Fibroblast of pulmonary artery (primary cell): ENCODE measurements around the gene LDAF1.
A peak's percentile ranks its signal among the peaks of the same experiment; 100 is the strongest.
"Not testable (repeated sequence)": the region's sequence is repeated elsewhere in the genome, so short reads cannot be mapped to it uniquely, and the experiment has no call there.

Experiments
- DNase-seq: peaks from one replicate; pipeline ENCODE4 v3.0.0-alpha.2; 2010; ENCODE audit warnings: low read depth
- H3K4me3 ChIP-seq: replicated peaks from 2 replicates; pipeline ENCODE4 v1.5.1; 2011; ENCODE audit warnings: low read depth, mild to moderate bottlenecking, control low read depth, low read length, moderate library complexity
- TF ChIP-seq, protein P1 (sequence below): IDR thresholded peaks from 2 replicates; pipeline ENCODE4 v1.5.1; 2011; ENCODE audit warnings: mild to moderate bottlenecking, control low read depth, low read length, inconsistent platforms; ENCODE audit errors: missing control alignments

LDAF1 gene

DNA sequence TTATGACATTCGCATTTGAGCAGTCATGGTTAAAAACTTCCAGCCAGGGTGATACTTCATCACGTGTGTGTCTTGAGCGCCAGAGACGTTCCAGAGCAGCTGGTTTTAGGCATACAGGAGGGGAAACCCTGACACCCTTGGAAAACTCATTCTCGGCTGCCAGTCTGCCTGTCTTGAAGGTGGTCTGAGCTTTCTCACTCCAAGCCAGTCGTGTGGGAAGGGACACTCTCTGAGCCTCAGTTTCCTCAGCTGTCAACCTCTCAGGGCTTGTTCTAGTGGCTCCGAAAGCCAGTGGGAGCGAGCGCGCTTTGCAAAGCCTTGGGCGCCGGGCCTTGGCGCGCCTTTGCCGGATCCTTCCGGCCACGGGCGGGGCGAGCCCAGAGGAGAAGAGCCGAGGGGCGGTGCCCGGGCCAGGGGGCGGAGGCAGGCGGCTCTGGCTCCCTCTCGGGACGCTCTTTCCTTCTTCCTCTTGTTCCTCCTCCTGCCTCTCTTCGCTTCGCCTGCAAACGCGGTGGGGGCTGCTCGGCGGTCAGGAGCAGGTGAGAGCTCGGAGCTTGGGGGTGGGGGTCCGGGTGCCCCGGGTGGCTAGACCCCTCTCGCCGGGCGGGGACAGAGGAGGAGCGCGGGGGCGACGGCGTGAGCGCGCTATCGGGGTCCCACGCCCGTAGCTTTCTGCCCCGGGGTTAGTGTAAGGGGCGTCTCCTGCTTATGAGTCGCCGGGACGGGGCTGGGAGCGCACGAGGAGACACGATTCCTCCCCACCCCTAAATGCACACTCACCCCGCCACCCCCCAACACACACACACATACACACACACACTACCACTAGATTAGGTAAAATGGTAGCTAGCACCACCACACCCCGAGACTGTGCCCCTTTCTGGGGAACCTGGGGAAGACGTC lies at the start of gene LDAF1:
TSS of gene LDAF1 (plus strand) at position 467 of the 903 bp plus-strand sequence. CDS start 2,509 bp downstream, outside the sequence.
- TF ChIP-seq, protein P1, sequence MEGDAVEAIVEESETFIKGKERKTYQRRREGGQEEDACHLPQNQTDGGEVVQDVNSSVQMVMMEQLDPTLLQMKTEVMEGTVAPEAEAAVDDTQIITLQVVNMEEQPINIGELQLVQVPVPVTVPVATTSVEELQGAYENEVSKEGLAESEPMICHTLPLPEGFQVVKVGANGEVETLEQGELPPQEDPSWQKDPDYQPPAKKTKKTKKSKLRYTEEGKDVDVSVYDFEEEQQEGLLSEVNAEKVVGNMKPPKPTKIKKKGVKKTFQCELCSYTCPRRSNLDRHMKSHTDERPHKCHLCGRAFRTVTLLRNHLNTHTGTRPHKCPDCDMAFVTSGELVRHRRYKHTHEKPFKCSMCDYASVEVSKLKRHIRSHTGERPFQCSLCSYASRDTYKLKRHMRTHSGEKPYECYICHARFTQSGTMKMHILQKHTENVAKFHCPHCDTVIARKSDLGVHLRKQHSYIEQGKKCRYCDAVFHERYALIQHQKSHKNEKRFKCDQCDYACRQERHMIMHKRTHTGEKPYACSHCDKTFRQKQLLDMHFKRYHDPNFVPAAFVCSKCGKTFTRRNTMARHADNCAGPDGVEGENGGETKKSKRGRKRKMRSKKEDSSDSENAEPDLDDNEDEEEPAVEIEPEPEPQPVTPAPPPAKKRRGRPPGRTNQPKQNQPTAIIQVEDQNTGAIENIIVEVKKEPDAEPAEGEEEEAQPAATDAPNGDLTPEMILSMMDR, result no peak
- peak; percentile 66 for DNase-seq
- H3K4me3 ChIP-seq, result peak within 1 kb of the TSS; percentile 77

DNA sequence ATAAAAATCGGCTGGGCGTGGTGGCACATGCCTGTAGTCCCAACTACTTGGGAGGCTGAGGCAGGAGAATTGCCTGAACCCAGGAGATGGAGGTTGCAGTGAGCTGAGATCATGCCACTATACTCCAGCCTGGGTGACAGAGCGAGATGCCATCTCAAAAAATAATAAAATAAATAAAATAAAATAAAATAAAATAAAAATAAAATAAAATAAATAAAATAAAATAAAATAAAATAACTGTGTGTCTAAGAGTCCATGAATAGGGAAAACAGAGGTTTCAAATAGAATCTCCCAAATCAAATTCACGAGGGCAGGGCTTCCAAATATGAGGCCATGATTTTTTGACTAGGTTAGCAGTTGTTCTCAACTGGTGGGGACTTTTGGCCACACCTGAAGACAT lies 42.9 kb upstream of the LDAF1 start:
- not testable (repeated sequence) for DNase-seq, H3K4me3 ChIP-seq

DNA sequence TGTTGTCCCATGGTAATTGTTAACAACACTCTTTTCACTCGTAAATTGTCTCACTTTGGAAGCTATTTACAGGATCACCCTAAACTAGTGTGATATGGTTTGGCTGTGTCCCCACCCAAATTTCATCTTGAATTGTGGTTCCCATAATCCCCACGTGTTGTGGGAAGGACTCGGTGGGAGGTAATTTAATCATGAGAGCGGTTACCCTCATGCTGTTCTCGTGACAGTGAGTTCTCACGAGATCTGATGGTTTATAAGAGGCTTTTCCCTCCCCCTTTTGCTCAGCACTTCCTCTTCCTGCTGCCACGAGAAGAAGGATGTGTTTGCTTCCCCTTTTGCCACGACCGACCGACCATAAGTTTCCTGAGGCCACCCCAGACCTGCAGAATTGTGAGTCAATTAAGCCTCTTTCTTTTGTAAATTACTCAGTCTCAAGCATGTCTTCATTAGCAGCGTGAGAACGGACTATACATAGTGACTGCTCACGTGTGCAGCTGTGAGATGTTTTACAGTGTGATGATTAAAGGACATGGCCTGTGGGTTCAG lies 42.3 kb upstream of the LDAF1 start:
- DNase-seq, result peak; percentile 24
- peak overlapping the region; percentile 17 for H3K4me3 ChIP-seq
- TF ChIP-seq, protein P1, result no peak

DNA sequence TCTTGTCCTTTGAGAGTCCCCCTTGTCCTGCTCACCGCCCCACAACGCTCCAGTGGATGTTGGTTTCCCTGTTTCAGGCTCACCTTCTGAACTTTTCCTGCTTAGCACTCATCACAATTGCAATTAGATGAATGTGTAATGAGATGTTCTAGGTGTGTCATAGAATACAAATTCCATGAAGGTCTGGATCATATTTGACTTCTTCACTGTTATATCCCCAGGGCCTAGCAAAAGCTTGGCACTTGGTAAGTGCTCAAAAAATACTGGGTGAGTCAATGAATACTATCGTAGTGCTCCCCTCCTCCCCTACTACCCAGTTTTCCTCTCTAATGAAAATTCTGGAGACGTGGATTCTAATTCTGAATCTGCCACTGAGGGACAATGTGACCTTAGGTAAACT lies 40.9 kb upstream of the LDAF1 start:
- no peak overlapping the region for H3K4me3 ChIP-seq
- TF ChIP-seq, protein P1, result no peak
- DNase-seq, result no peak

DNA sequence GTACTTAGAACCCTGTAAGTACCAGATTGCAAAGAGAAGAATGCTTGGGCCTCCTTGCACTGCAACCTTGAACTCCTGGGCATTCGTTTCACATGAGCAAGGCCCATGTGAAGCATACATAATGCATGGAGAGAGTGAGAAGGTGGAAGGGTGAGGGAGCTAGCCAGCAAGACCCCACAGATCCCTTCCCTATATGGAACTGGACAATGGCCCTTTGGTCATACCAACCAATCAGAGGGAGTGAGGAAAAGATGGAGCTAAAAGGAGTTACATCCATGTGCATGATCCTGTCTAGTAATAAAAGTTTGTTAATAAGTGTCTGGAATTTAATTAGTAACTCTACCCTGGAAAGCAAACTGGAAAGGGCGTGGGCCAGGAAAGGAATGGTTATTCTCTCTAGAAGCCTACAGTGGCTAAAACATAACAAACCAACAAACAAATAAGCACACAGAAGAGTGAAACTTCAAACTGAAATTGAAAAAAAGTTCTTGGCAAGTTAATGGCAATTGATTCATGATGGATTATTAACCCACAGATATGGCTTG lies 37.4 kb upstream of the LDAF1 start:
- TF ChIP-seq, protein P1, result no peak

DNA sequence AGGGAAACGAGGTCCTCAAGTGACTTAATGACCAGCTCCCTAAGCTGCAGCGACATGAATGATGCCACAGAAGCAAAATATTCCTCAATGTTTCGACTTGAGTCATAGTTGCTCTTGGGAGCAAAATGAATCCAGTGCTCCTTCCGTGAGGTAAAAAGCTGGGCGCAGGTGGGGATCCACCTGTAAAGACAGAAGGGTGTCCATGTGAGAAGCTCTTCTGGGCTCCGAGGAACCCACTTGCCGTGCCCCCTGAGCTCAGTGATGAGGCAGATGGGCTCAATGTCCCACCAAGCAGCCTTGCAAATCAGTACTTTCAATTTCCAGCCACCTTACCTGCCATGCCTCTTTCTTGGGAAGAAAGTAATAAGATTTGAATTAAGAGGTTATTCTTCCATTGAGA lies 33.3 kb upstream of the LDAF1 start:
- no peak for DNase-seq
- TF ChIP-seq, protein P1, result no peak
- H3K4me3 ChIP-seq, result no peak overlapping the region

More for the DNA sequence above, 37.4 kb upstream of the LDAF1 start:
- DNase-seq, result no peak
- no peak overlapping the region for H3K4me3 ChIP-seq

DNA sequence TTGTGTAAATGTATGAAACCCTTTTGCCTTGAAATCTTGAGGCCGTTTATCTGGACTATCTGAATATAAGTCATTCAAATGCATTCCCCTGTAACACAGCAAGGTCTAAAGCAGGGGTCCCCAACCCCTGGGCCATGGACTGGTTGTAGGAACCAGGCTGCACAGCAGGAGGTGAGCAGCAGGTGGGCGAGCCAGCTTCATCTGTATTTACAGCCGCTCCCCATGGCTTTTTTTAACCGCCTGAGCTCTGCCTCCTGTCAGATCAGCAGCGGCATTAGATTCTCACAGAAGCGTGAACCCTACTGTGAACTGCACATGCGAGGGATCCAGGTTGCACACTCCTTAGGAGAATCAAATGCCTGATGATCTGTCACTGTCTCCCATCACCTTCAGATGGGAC lies 32.0 kb upstream of the LDAF1 start:
- H3K4me3 ChIP-seq, result no peak overlapping the region
- DNase-seq, result no peak
- TF ChIP-seq, protein P1, result no peak
